ENCODE data around the gene MAPK14.

- TF ChIP-seq POLR2AphosphoS5 (IDR thresholded peaks at IDR 0.05; ENCODE audit: borderline replicate concordance, low read depth, low read length) (no peak), EZH2 (IDR thresholded peaks at IDR 0.05) (no peak), FOXP2 (optimal IDR thresholded peaks at IDR 0.05; ENCODE audit: control extremely low read depth, extremely low read length, insufficient read depth) (no peak)
Measured at GRCh38 chr6:36133912-36134311, 106.3 kb downstream of the MAPK14 start.

All from SK-N-MC (cell line).